GM12891 (cell line): ENCODE measurements around the gene RNF41.

Source experiments
- POLR2A ChIP-seq: IDR thresholded peaks from 2 replicates; pipeline ENCODE4 v1.6.1; 2011; ENCODE audit warnings: low read depth, low read length, control low read depth
- TAF1 ChIP-seq: IDR thresholded peaks from 2 replicates; pipeline ENCODE4 v1.6.1; 2011; ENCODE audit warnings: low read depth, low read length, control low read depth

- TF ChIP-seq TAF1 (no peak), POLR2A (no peak)
These were observed 38.7 kb upstream of the RNF41 start for GRCh38 chr12:56260380-56260779.
